ENCODE results near the gene PHC1.

PHC1 gene

DNA sequence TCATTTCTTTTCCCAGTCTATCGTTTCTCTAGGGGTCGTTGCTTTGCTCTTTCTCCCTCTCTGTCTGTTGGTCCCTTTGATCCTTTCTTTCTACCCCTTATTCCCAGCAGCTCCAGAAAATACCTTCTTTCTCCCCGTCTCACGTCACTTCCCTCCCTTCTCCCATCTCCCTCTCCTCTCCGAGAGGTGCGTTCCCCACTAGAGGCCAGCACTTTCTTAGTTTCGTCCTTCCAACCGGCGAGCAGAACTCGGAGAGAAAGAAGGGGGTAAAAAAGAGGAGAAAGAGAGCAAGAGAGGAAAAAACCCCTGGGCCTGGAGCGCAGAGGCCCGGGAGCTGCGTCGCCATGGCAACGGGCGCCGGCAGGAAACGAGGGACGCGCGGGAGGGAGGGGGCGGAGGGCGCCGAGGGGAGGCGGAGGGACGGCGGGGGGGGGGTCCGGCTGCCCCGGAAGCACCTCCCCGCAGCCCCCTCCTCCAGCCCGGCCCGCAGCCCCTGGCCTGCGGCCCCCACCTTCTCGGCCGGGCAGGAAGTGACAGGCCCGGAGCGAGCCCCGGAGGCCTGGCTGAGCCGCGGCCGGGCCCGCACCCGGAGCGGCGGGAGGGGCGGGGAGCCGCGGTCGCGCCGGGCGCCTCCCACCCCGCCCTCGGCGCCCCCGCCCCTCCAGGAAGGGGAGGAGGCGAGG lies at the start of gene PHC1:
Gene PHC1 (plus strand): TSS at position 477 of the 683 bp plus-strand sequence. CDS start 3,169 bp downstream, outside the sequence.
- peak; percentile 80 for DNase-seq

DNA sequence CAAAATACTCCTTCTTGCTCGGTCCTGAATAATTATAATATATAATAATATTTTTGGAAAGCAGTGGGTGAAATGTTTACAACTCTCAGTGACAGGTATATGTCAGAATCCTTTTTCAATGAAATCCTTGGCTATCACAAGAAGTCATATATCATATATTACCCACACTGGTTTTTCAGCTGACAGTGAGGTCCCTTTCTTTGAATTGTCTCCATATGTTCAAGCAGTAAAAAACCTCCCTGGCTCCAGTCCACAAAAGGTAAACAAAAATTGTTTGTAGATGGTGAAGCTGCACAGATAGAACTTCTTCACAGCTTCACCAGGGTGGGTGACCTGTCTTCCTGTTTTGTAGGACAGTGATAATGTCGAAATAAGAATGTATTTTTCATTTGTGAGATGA lies 47.9 kb upstream of the PHC1 start:
- peak; percentile 28 for DNase-seq

DNA sequence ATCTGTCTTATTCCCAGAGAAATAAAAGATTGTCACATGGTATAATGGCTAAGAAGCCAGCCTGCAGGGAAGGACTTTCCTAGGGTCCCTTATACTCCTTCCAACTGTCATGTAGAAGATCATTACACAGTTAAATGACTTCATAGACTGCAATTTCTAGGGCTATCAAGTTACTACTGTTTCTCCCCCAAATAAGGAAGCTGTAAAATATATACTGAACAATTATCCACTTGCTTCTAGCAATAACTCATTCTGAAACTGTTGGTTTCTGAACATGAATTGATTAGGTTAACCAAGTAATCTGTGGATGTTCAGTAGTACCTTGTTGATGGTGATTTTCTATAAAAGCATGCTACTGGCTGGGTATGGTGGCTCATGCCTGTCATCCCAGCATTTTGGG lies 47.3 kb upstream of the PHC1 start:
- DNase-seq = peak; percentile 55

DNA sequence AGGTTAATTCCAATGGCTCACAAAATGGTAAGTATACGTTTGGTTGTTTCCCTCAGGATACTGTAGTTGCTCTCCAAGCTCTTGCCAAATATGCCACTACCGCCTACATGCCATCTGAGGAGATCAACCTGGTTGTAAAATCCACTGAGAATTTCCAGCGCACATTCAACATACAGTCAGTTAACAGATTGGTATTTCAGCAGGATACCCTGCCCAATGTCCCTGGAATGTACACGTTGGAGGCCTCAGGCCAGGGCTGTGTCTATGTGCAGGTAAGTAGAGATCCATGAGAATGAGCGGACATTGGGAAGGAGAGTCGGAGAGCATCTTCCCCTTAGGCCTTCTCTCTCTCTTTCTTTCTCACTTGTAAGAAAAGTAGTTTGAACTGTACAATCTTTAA lies 46.5 kb upstream of the PHC1 start:
- DNase-seq = no peak

DNA sequence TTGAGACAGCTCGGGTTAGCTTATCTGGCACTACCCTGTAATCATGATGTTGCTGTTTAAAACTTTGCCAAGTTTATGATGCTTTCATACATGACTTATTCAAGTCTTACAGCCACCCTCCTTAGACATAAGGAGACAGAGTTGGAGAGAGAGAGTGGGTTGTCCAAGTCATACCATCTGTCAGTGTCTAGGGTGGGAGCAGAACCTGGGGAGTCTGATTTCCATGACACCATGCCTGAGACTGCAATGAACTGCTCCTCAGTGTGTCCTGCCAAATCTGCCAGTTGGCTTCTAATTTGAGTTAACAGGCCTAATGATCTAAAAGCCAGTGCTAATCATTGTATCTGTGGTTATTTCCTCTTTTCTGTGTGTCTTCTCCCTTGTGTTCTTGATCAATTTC lies 43.7 kb upstream of the PHC1 start:
- no peak for DNase-seq

DNA sequence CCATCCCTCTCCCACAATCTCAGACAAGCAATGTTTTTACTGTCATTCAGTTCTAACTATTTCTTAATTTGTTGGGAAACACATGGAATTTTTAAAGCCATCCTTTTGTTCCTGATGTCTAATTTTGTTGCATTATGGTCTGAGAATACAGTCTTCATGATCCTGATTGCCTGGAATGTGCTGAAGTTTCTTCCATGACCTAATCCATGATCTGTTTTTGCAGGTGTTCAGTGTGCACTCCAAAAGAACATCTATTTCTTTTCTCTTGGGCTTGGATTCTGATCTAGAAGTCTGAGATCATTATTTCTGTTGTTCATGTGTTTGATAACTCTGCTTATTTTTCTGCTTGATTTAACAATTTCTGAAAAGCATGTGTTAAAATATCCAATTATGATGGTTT lies 43.2 kb upstream of the PHC1 start:
- DNase-seq = no peak

DNA sequence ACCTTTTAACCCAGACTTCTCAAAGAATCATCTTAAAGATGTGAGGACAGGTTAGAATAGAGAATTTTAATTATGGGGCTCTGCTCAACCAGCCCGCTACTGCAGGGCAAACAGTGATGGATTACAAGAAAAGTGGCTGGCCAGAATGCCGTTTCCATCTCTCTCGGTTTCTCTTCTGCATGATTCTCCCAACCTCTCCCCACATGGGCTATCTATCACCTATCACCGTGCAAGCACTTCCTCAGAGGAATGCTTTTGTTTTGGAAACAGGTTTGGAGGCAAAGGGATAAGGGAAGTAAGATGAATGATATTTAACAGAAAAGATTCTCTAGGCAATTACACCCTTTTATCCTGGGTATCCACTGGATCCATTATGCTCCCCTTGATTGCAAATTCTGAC lies 37.4 kb upstream of the PHC1 start:
- no peak for DNase-seq

DNA sequence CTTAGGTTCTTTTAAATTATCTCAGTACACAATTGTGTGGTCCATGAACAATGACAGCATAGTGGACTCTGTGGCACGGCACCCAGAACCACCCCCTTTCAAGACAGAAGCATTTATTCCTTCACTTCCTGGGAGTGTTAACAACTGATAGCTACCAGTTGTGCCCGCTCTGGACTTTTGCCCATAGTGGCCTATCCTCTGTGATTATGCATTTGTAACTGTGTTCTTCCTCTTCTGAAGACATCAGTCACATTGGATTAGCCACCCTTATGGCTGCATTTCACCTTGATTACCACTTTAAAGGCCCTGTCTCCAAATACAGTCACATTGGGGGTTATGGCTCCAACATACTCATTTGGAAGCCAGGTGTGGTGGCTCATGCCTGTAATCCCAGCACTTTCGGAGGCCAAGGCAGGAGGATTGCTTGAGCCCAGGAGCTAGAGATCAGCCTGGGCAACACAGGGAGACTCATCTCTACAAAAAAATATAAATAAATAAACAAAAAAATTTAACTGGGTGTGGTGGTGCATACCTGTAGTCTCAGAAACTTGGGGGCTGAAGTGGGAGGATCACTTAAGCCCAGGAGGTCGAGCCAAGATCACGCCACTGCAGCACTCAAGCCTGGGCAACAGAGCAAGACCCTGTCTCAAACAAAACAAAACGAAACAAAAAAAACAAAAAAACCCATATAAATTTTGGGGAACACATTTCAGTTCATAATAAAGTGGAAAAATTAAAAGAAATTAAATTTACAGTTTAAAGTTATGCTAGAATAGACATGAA lies 27.6 kb upstream of the PHC1 start:
- peak; percentile 83 for DNase-seq

DNA sequence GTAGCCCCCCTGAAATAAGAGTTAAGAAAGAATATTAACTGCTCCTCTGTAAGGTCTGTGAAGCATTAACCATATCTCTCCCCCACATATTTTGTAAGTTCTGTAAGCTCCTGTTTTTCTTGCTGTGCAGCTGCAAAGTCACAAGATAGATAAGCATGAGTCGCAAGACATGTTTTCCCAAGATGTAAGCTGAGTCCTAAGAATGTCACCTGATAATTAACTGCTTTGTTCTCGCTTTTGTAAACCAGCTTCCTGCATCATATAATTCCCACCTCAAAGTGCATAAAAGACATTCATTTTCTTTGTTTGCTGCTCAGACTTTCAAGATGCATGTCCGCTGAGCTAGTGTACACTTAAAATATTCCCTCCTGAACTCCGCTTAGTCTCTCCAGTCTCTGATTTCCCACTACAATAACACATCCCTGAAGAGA lies 27.0 kb upstream of the PHC1 start:
- DNase-seq = peak; percentile 88

DNA sequence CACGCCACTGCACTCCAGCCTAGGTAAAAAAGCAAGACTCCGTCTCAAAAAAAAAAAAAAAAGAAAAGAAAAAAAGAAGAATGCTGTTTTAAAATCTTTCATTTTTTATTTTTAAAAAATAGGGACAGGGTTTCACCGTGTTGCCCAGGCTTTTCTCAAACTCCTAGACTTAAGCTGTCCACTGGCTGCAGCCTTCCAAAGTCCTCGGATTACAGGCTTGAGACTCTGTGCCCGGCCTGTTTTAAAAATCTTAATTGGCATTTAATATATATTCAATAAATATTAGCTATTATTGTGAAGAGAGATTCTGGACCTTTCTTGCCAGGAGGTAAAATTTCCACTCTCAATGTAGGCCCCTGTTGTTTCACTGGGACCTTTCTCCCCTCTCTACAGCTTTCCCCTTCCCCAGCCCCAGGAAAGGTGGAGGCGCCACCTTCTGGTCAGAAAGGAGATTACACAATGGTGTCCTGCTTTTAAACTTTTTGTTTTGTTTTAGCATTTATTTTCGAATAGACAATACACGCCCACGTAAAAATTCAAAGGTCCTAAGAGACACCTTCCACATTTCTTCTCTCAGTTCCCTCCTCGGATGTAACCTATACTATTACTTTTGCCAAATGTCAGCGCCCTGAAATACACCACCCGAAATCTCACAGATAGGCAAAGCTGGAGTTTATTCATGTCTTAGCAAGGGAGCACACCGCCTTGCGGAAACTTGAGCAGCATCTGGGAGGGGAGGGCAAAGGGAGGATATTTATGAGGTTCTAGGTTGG lies 23.8 kb upstream of the PHC1 start:
- DNase-seq = peak; percentile 87

DNA sequence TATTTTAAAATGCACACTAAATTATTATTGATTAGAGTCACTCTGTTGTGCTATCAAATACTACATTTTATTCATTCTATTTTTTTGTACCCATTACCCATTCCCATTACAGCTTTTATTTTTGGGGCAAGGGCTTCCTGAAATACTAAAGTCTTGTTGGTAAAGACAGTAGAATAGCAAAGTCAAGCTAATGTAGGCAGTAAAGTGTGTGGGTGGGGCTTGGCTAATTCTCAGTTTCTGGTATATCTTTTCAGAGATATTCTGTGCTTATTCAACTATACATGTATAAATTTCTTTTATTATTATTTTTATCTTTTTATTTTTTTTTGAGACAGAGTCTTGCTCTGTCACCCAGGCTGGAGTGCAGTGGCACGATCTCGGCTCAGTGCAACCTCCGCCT lies 22.3 kb upstream of the PHC1 start:
- DNase-seq = no peak

DNA sequence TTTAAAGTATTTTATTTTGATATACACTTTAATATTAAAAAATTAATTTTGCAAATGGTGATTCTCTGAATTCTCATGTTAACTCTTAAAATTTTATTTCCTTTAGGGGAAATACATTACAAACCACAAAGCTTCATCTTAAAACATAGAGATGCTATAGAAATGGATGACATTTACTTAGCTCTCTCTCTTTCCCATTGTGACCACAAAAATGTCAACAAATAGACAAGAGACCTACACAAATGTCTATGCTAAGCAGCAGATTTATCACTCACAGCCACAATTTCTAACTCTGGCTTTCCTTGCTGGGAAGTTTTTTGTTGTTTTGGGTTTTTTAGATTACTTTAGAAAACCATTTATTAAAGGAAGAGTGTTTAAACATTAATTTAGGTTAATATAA lies 19.9 kb upstream of the PHC1 start:
- DNase-seq = no peak

DNA sequence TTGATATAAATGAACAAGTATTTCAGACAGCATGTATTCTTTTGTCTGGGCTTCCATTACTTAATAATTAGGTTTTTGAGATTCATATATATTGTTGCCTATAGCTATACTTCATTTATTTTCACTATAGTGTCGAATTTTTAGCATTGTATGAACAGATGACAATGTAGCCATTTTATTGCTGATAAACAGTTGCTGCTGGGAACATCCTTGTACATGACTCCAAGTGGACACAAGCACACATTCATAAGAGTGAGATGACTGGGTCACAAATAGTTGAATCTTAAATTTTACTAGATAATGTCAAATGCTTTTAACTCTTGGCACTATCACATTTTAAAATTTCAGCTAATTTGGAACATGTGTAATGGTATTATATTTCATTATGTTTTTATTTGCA lies 19.3 kb upstream of the PHC1 start:
- no peak for DNase-seq

DNA sequence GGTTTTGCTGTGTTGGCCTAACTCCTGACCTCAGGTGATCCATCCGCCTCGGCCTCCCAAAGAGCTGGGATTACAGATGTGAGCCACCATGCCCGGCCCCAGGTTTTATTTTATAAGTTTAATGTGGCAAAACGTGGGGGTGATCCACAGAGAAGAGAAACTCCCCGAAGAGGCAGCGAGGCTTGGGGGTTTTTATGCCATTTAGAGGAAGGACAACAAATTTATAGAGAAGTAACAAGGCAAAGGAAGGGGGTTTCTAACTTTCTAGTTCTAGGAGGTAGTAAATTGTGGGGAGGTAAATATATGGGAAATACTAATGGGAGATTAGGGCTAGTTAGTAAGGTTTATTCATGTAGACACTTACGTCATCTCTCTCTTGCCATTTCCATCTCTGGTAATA lies 17.2 kb upstream of the PHC1 start:
- no peak for DNase-seq

DNA sequence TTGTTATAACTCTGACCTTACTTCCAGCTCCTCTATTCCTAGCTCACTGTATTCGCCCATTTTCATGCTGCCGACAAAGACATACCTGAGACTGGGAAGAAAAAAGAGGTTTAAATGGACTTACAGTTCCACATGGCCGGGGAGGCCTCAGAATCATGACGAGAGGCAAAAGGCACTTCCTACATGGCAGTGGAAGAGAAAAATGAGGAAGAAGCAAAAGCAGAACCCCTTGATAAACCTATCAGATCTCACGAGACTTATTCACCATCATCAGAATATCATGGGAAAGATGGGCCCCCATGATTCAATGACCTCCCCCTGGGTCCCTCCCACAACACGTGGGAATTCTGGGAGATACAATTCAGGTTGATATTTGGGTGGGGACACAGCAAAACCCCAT lies 14.5 kb upstream of the PHC1 start:
- peak; percentile 73 for DNase-seq

DNA sequence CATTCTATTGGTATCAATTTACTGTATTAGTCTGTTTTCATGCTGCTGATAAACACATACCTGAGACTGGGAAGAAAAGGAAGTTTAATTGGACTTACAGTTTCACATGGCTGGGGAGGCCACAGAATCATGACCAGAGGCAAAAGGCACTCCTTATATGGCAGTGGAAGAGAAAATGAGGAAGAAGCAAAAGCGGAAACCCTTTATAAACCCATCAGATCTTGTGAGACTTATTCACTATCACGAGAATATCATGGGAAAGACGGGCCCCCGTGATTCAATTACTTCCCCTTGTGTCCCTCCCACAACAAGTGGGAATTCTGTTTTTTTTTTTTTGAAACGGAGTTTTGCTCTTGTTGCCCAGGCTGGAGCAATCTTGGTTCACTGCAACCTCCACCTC lies 11.6 kb upstream of the PHC1 start:
- DNase-seq = peak; percentile 89

DNA sequence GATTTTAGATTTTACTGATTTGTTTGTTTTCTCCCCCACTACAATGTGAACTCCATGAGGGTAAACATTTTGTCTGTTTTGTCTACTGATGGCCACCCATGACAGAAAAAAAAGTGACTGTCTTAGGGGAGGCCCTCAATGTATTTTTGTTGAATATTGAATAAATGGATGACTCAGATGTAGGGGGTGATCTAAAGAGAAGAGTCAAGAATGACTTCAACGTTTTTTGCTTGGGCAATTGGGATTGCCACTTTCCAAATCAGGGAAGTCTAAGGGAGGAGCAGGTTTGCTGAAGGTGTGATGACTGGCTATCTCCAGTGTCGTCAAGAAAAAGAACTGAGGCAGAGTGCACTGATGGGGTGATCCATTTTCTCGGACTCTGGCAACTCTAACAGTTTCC lies 10.7 kb upstream of the PHC1 start:
- DNase-seq = no peak

DNA sequence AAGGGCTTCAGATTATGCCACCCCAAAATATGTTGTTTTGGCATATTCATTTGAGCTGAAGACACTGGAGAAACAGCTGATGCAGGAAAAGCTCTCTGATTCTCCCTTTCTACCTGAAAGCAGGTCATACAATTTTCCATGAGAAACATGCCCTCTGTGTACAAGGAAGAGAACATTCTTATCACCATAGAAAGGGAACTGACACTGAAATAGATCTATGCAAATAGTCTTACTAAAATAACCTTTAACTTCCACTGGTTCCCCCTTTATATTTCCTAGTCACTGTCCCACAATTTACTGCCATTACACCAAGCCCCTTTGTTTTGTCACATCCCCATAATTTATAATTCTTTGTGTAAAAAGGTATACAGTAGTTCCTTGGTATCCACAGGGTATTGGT lies 9.6 kb upstream of the PHC1 start:
- DNase-seq = no peak

DNA sequence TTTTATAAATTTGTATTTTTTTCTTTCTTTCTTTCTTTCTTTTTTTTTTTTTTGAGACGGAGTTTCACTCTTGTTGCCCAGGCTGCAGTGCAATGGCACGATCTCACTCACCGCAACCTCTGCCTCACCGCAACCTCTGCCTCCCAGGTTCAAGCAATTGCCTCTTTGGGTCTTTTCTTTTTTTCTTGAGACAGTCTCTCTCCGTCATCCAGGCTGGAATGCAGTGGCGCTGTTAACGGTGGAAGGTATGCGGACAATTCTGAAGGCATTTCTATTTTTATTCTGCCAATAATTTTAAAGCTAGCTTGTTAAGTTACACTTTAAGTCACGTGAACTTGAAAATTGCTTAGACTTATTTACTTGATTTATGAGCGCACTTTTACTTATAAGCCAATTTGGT lies 8.8 kb upstream of the PHC1 start:
- no peak for DNase-seq

DNA sequence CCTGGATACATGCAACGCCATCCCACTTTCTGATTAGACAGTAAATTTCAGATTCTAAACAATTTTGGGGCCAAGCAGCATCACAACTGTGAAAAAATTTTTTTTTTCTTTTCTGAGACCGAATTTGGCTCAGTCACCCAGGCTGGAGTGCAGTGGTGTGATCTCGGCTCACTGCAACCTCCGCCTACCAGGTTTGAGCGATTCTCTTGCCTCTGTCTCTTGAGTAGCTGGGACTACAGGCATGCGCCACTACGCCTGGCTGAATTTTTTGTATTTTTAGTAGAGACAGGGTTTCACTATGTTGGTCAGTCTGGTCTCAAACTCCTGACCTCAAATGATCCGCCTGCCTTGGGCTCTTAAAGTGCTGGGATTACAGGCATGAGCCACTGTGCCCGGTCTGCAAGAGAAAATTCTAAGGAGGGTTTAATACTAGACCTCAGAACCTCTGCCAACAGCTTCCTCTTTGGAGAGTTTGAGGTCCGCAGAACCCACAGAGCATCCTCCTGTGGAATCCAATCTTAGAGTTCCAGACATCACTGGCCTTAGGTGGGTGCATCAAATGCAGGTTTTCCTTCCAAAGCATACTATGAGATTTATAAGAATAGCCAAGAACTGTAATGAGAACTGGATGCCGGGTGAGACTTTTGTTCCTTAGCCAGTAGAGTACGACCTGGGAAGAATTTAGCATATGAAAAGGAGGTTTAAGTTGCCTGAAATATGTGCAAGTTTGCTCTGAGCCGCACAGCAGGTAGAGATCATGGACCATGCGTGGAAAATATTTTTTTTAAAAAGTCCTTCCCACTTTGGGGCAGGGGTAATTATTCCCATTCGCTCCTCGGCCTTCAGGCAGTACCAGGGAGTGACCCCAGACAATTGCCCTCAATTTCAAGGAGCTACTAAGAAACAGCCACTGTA lies 7.8 kb upstream of the PHC1 start:
- DNase-seq = no peak

DNA sequence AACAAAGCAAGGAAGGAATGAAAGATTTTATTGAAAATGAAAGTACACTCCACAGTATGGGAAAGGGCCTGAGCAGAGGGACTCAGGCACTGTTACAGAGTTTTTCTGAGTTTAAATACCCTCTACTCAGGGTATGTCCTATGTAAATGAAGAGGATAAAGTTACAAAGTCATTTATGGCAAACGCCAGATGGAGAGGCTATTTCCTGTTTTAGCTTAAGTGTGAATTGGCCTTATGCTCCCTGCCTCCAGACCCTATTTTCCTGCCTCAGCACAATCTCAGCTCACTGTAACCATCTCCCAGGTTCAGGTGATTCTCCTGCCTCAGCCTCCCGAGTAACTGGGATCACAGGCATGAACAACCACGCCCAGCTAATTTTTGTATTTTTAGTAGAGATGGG lies 6.8 kb upstream of the PHC1 start:
- DNase-seq = no peak

DNA sequence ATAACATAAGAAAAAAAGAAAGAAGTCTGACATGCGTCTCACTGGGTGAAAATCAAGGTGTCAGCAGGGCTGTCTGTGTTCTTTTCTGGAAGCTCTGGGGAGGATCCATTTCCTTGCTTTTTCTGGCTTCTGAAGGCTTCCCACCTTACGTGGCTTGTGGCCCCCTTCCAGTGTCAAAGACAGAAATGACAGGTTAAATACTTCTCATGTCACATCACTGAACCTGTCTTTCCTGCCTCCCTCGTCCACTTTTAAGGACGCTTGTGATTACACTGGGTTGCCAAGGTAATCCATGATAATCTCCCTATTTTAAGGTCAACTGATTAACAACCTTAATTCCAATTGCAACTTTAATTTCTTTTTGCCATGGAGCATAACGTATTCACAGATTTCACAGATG lies 4.6 kb upstream of the PHC1 start:
- no peak for DNase-seq

All from OCI-M1 (cell line).